Measurements from ENCODE around the gene MAP1B.

The MAP1B gene

GRCh38 chr5:72134226-72134899 is 27.1 kb downstream of the MAP1B start:
- DNase-seq, result no peak

- DNase-seq, result peak in 1 of 2 donors; percentile 45
Measured at GRCh38 chr5:72137826-72138409, 30.6 kb downstream of the MAP1B start.

GRCh38 chr5:72138943-72139521 is 31.8 kb downstream of the MAP1B start:
- no peak for DNase-seq

GRCh38 chr5:72140711-72141110 is 33.4 kb downstream of the MAP1B start:
- DNase-seq, result no peak

- DNase-seq, result no peak
Measured at GRCh38 chr5:72141440-72142355, 34.4 kb downstream of the MAP1B start.

- DNase-seq, result no peak
Measured at GRCh38 chr5:72144762-72145161, 37.5 kb downstream of the MAP1B start.

GRCh38 chr5:72145348-72145747 is 38.1 kb downstream of the MAP1B start:
- no peak for DNase-seq

GRCh38 chr5:72146056-72146455 is 38.8 kb downstream of the MAP1B start:
- DNase-seq, result no peak

- DNase-seq, result no peak
Measured at GRCh38 chr5:72147569-72147968, 40.3 kb downstream of the MAP1B start.

- no peak for DNase-seq
Measured at GRCh38 chr5:72149742-72150141, 42.5 kb downstream of the MAP1B start.

GRCh38 chr5:72151169-72151568 is 43.9 kb downstream of the MAP1B start:
- no peak for DNase-seq

- no peak for DNase-seq
Measured at GRCh38 chr5:72151646-72152045, 44.4 kb downstream of the MAP1B start.

GRCh38 chr5:72152545-72152944 is 45.3 kb downstream of the MAP1B start:
- DNase-seq, result no peak

GRCh38 chr5:72153551-72153950 is 46.3 kb downstream of the MAP1B start:
- DNase-seq, result no peak

GRCh38 chr5:72154076-72154756 is 46.9 kb downstream of the MAP1B start:
- DNase-seq, result no peak

- no peak for DNase-seq
Measured at GRCh38 chr5:72156946-72157624, 49.8 kb downstream of the MAP1B start.

GRCh38 chr5:72157625-72157962 is 50.3 kb downstream of the MAP1B start:
- DNase-seq, result no peak

GRCh38 chr5:72159501-72159911 is 52.2 kb downstream of the MAP1B start:
- DNase-seq, result no peak

- no peak for DNase-seq
Measured at GRCh38 chr5:72160329-72160728, 53.1 kb downstream of the MAP1B start.

- DNase-seq, result no peak
Measured at GRCh38 chr5:72160959-72161358, 53.7 kb downstream of the MAP1B start.

GRCh38 chr5:72161951-72162350 is 54.7 kb downstream of the MAP1B start:
- DNase-seq, result no peak

GRCh38 chr5:72163349-72163983 is 56.2 kb downstream of the MAP1B start:
- no peak for DNase-seq

All from CD4-positive, alpha-beta T cell treated with Interferon alpha-2 for 1 hour (primary cell).